ENCODE measurements around the gene KMT2E.
"Not testable (repeated sequence)": the region's sequence is repeated elsewhere in the genome, so short reads cannot be mapped to it uniquely, and the experiment has no call there.

The KMT2E gene

GRCh38 chr7:104983578-104984539, 30.1 kb upstream of the KMT2E start:
- peak; percentile 66 for DNase-seq (ENCODE audit: low read depth)

GRCh38 chr7:104984585-104985258, 29.3 kb upstream of the KMT2E start:
- no peak for DNase-seq (ENCODE audit: low read depth)

- no peak for DNase-seq (ENCODE audit: low read depth)
Observed at GRCh38 chr7:104985259-104985617, 28.8 kb upstream of the KMT2E start.

- DNase-seq (ENCODE audit: low read depth): no peak
Observed at GRCh38 chr7:104986628-104987259, 27.3 kb upstream of the KMT2E start.

- DNase-seq (ENCODE audit: low read depth): not testable (repeated sequence)
Observed at GRCh38 chr7:104987403-104987802, 26.6 kb upstream of the KMT2E start.

- no peak for DNase-seq (ENCODE audit: low read depth)
Observed at GRCh38 chr7:104990983-104991382, 23.0 kb upstream of the KMT2E start.

GRCh38 chr7:104992306-104992705, 21.7 kb upstream of the KMT2E start:
- DNase-seq (ENCODE audit: low read depth): no peak

- DNase-seq (ENCODE audit: low read depth): no peak
Observed at GRCh38 chr7:104993217-104993862, 20.7 kb upstream of the KMT2E start.

GRCh38 chr7:104998040-104998752, 15.8 kb upstream of the KMT2E start:
- DNase-seq (ENCODE audit: low read depth): no peak

- DNase-seq (ENCODE audit: low read depth): no peak
Observed at GRCh38 chr7:105000200-105000599, 13.8 kb upstream of the KMT2E start.

GRCh38 chr7:105000927-105001336, 13.1 kb upstream of the KMT2E start:
- no peak for DNase-seq (ENCODE audit: low read depth)

GRCh38 chr7:105001652-105002184, 12.3 kb upstream of the KMT2E start:
- no peak for DNase-seq (ENCODE audit: low read depth)

- DNase-seq (ENCODE audit: low read depth): no peak
Observed at GRCh38 chr7:105003275-105003674, 10.7 kb upstream of the KMT2E start.

- DNase-seq (ENCODE audit: low read depth): no peak
Observed at GRCh38 chr7:105003872-105004510, 10.0 kb upstream of the KMT2E start.

- DNase-seq (ENCODE audit: low read depth): not testable (repeated sequence)
Observed at GRCh38 chr7:105005006-105005405, 9.0 kb upstream of the KMT2E start.

- not testable (repeated sequence) for DNase-seq (ENCODE audit: low read depth)
Observed at GRCh38 chr7:105005486-105005885, 8.5 kb upstream of the KMT2E start.

GRCh38 chr7:105006367-105007136, 7.5 kb upstream of the KMT2E start:
- DNase-seq (ENCODE audit: low read depth): no peak

- no peak for DNase-seq (ENCODE audit: low read depth)
Observed at GRCh38 chr7:105007298-105007697, 6.7 kb upstream of the KMT2E start.

GRCh38 chr7:105009667-105010503, 4.1 kb upstream of the KMT2E start:
- DNase-seq (ENCODE audit: low read depth): no peak
